ENCODE measurements around the gene LRRC7.
"Not testable (repeated sequence)": the region's sequence is repeated elsewhere in the genome, so short reads cannot be mapped to it uniquely, and the experiment has no call there.

LRRC7 gene

DNA sequence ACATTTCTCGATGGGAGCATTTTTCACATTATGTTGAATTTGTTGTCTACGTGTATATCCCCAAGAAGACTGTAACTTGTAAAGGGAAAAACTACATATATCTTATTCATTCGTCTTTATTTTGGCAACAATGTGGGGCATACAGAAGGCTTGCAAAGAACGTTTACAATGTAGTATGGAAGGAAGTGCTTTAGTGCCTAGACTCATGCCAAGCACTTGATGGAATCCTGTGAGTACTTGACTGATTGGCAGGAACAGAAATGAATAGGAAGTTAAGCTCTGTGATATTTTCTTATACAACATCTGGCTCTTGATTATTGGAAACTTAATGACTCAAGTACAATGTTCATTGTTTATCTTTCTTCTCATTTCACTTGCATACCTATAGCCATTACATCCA lies 284.4 kb downstream of the LRRC7 start:
- Histone ChIP-seq H4K20me1 (no peaks in the 10 kb centered on the region), H3K36me3 (no peaks in the 10 kb centered on the region), H3K4me3 (no peak overlapping the region), H3K27ac (no peak overlapping the region), H3K4me2 (no peak overlapping the region), H3K9ac (no peak overlapping the region), H3K27me3 (no peaks in the 10 kb centered on the region), H3K9me3 (no peaks in the 10 kb centered on the region), H3K4me1 (no peaks in the 10 kb centered on the region)
- no peak for TF ChIP-seq Cebpa-rat (IDR thresholded peaks at IDR 0.05)

DNA sequence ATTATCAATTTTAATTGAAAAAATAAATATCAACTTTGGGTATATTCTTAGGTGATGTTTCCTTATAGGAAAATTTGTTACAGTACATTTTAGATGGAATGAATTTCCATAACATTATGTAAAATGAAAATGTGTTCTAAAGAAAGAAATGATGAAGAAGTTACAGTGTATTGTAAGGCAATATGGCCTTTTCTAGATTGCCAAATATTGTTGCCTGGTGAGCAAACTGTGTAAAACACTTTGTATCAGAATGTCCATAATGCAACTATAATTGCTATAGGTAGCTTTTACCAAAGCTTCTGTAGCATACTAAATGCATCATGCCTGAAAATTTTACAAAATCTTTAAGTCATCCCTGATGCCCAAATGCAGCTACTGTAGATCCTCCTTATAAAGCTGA lies 285.0 kb downstream of the LRRC7 start:
- no peak overlapping the region for H3K4me2 ChIP-seq
- no peaks in the 10 kb centered on the region for H3K27me3 ChIP-seq
- no peak for TF ChIP-seq Cebpa-rat (IDR thresholded peaks at IDR 0.05)
- no peak overlapping the region for H3K9ac ChIP-seq
- H3K9me3 ChIP-seq, result no peaks in the 10 kb centered on the region
- H3K4me3 ChIP-seq, result no peak overlapping the region
- H4K20me1 ChIP-seq, result no peaks in the 10 kb centered on the region
- H3K27ac ChIP-seq, result no peak overlapping the region
- H3K4me1 ChIP-seq, result no peaks in the 10 kb centered on the region
- no peaks in the 10 kb centered on the region for H3K36me3 ChIP-seq

GRCh38 chr1:69858534-69858933 lies 290.8 kb downstream of the LRRC7 start:
- Histone ChIP-seq H3K4me1 (0 out of 2 replicates have a peak, but pooled peaks cover 4% of the 10 kb centered on the region), H4K20me1 (no peaks in the 10 kb centered on the region), H3K27me3 (no peaks in the 10 kb centered on the region), H3K9me3 (no peaks in the 10 kb centered on the region), H3K36me3 (no peaks in the 10 kb centered on the region), H3K27ac (no peak overlapping the region), H3K9ac (no peak overlapping the region), H3K4me2 (0 out of 2 replicates have a peak overlapping the region, but pooled peaks have one; percentile 14), H3K4me3 (no peak overlapping the region)
- no peak for TF ChIP-seq Cebpa-rat (IDR thresholded peaks at IDR 0.05)

GRCh38 chr1:69861641-69862040 lies 293.9 kb downstream of the LRRC7 start:
- no peak overlapping the region for H3K27ac ChIP-seq
- no peak for TF ChIP-seq Cebpa-rat (IDR thresholded peaks at IDR 0.05)

DNA sequence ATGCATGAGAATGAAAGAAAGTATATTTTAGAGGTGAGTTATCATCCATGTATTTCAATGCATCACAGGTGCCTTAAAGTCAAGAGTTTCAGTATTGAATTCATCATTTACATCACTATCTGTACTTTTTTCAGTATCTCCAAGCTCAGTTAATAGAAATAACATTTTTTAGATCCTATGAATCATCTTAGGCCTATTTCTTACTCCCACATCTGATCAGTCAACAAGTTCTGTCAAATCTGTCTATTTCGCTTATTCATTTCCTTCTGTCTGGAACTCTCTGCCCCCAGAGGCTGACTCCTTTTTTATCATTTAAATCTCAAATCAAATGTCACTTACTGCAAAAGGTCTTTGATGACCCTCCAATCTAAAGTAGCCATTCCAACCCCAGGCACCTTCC lies 295.2 kb downstream of the LRRC7 start:
- Histone ChIP-seq H3K9me3 (no peaks in the 10 kb centered on the region), H3K4me1 (0 out of 2 replicates have a peak, but pooled peaks cover 4% of the 10 kb centered on the region), H4K20me1 (no peaks in the 10 kb centered on the region), H3K27me3 (no peaks in the 10 kb centered on the region), H3K4me3 (no peak overlapping the region), H3K36me3 (no peaks in the 10 kb centered on the region), H3K4me2 (no peak overlapping the region), H3K9ac (no peak overlapping the region), H3K27ac (no peak overlapping the region)
- no peak for TF ChIP-seq Cebpa-rat (IDR thresholded peaks at IDR 0.05)

More at GRCh38 chr1:69861641-69862040, 293.9 kb downstream of the LRRC7 start:
- H4K20me1 ChIP-seq, result no peaks in the 10 kb centered on the region
- no peak overlapping the region for H3K4me2 ChIP-seq
- H3K4me1 ChIP-seq, result 0 out of 2 replicates have a peak, but pooled peaks cover 4% of the 10 kb centered on the region
- no peak overlapping the region for H3K9ac ChIP-seq
- no peaks in the 10 kb centered on the region for H3K9me3 ChIP-seq
- no peak overlapping the region for H3K4me3 ChIP-seq
- no peaks in the 10 kb centered on the region for H3K27me3 ChIP-seq
- H3K36me3 ChIP-seq, result no peaks in the 10 kb centered on the region

DNA sequence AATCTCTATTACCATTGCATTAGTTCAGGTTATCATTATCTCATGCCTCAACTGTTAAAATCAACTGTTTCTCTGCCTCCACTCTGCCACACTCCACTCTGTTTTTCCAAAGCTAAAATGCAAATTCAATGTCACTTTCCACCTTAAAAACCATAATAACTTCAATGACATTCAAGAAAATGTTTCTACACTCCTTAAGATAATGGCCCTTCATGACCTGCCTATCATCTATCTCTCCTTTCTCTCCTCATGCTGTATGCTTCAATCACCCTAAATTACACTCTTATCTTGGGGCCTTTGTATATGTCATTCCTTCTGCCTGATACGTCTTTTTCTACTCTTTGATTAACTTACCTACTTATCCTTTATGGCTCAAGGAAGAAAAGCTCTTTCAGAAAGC lies 296.0 kb downstream of the LRRC7 start:
- Histone ChIP-seq H3K9me3 (no peaks in the 10 kb centered on the region), H3K4me1 (no peaks in the 10 kb centered on the region), H3K4me2 (no peak overlapping the region), H3K27ac (no peak overlapping the region), H3K36me3 (no peaks in the 10 kb centered on the region), H3K27me3 (no peaks in the 10 kb centered on the region), H3K4me3 (no peak overlapping the region), H3K9ac (no peak overlapping the region), H4K20me1 (no peaks in the 10 kb centered on the region)
- no peak for TF ChIP-seq Cebpa-rat (IDR thresholded peaks at IDR 0.05)

DNA sequence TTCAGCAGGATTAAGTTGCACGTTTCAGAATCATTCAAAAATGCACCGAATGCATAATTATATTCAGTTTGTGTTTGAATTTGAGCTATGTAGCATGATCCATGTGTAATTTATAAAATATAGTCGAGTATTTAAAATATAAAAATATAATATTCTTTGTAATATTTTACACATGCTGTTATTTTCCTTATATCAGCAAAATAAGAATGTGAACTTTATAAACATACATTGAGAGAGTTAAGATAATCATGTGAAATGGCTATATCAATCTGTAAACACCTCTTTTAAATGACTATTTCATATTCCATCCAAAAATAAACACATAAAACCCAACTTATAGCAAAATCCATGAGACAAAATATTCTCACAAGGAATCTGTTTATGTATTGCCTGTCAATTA lies 303.7 kb downstream of the LRRC7 start:
- H3K4me2 ChIP-seq, result no peak overlapping the region
- H3K4me1 ChIP-seq, result no peaks in the 10 kb centered on the region
- no peaks in the 10 kb centered on the region for H3K27me3 ChIP-seq
- no peaks in the 10 kb centered on the region for H4K20me1 ChIP-seq
- H3K9ac ChIP-seq, result no peak overlapping the region
- no peak overlapping the region for H3K27ac ChIP-seq
- H3K36me3 ChIP-seq, result no peaks in the 10 kb centered on the region
- H3K4me3 ChIP-seq, result no peak overlapping the region
- no peak for TF ChIP-seq Cebpa-rat (IDR thresholded peaks at IDR 0.05)
- no peaks in the 10 kb centered on the region for H3K9me3 ChIP-seq

DNA sequence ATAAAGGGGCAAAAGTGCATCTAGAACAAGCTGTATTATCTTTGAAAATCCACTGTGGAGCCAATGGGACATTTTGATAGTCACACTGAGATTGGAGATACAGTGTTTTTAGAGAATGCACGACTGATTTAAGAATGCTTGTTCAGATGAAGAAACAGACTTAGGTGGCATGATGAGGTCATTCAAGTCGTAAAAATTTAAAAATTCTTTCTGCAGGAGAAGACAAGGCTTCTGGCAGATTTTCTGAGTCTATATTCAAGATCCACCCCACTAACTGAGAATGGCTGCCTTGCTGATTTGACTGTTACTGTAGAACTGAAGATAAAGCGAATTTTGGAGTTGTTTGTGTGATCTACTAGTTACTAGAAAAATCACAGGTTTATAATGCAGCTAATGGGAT lies 310.6 kb downstream of the LRRC7 start:
- Histone ChIP-seq H3K4me2 (no peak overlapping the region), H3K9ac (no peak overlapping the region), H3K4me1 (no peaks in the 10 kb centered on the region), H4K20me1 (no peaks in the 10 kb centered on the region), H3K9me3 (no peaks in the 10 kb centered on the region), H3K27ac (no peak overlapping the region), H3K36me3 (no peaks in the 10 kb centered on the region), H3K27me3 (no peaks in the 10 kb centered on the region), H3K4me3 (no peak overlapping the region)
- TF ChIP-seq Cebpa-rat (IDR thresholded peaks at IDR 0.05), result no peak

GRCh38 chr1:69888016-69888415 lies 320.3 kb downstream of the LRRC7 start:
- not testable (repeated sequence) for H3K27ac ChIP-seq, H3K4me3 ChIP-seq, H3K27me3 ChIP-seq, H3K4me1 ChIP-seq, H3K36me3 ChIP-seq, H4K20me1 ChIP-seq, H3K4me2 ChIP-seq, H3K9ac ChIP-seq
- H3K9me3 ChIP-seq, result peaks cover 19% of the 10 kb centered on the region

DNA sequence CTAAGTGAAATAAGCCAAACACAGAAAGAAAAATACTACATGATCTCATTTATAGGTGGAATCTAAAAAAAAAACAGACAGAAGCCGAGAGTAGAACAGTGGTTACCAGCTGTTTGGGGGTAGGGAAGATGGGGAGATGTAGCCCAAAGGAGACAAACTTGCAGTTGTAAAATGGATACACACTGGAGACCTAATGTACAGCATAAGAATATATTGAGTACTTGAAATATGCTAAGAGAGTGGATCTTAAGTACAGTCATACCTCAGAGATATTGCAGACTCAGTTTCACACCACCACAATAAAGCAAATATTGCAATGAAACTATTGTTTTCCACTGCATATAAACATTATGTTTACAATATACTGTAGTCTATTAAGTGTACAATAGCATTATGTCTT lies 320.9 kb downstream of the LRRC7 start:
- TF ChIP-seq Cebpa-rat (IDR thresholded peaks at IDR 0.05), result no peak
- no peak overlapping the region for H3K27ac ChIP-seq
- H3K9ac ChIP-seq, result no peak overlapping the region
- no peak overlapping the region for H3K4me3 ChIP-seq
- H3K9me3 ChIP-seq, result peaks cover 19% of the 10 kb centered on the region
- no peaks in the 10 kb centered on the region for H3K4me1 ChIP-seq
- H3K36me3 ChIP-seq, result no peaks in the 10 kb centered on the region
- no peak overlapping the region for H3K4me2 ChIP-seq
- H4K20me1 ChIP-seq, result no peaks in the 10 kb centered on the region
- no peaks in the 10 kb centered on the region for H3K27me3 ChIP-seq

- Histone ChIP-seq H3K9ac (no peak overlapping the region), H3K27me3 (no peaks in the 10 kb centered on the region), H4K20me1 (no peaks in the 10 kb centered on the region), H3K36me3 (no peaks in the 10 kb centered on the region), H3K4me1 (no peaks in the 10 kb centered on the region), H3K9me3 (no peaks in the 10 kb centered on the region), H3K4me2 (no peak overlapping the region), H3K27ac (no peak overlapping the region), H3K4me3 (no peak overlapping the region)
- TF ChIP-seq Cebpa-rat (IDR thresholded peaks at IDR 0.05), result no peak
Measured at GRCh38 chr1:69898403-69898947, 330.8 kb downstream of the LRRC7 start.
